Astrocyte of the cerebellum (primary cell): Measurements from ENCODE around the gene RHBDD2.
"Not testable (repeated sequence)": the region's sequence is repeated elsewhere in the genome, so short reads cannot be mapped to it uniquely, and the experiment has no call there.

Experiments
- DNase-seq: peaks from one replicate; pipeline ENCODE4 v3.0.0-alpha.2; 2011; ENCODE audit warnings: low read depth
- H3K4me3 ChIP-seq: 2 replicates; pipeline ENCODE4 v1.5.1; 2011; ENCODE audit warnings: mild to moderate bottlenecking, low read depth, low read length, moderate library complexity
- CTCF ChIP-seq: IDR thresholded peaks from 2 replicates; pipeline ENCODE4 v1.5.1; 2012; ENCODE audit warnings: low read length, low read depth, moderate library complexity, mild to moderate bottlenecking; ENCODE audit errors: missing control alignments
- in situ Hi-C: cut with HindIII; loops from 2 replicates; pipeline ENCODE4 v1.10.0; 2017; ENCODE audit warnings: low sequenced_read_pairs

RHBDD2 gene

GRCh38 chr7:75875113-75876080 is 3.4 kb upstream of the RHBDD2 start:
- no peak overlapping the region for H3K4me3 ChIP-seq
- DNase-seq, result no peak
- in situ Hi-C loops, result no loop called here
- no peak for TF ChIP-seq CTCF

GRCh38 chr7:75876126-75876881 is 2.5 kb upstream of the RHBDD2 start:
- no peak for TF ChIP-seq CTCF
- H3K4me3 ChIP-seq, result no peak overlapping the region
- DNase-seq, result no peak
- in situ Hi-C loops, result no loop called here

GRCh38 chr7:75878312-75878768 is 494 bp upstream of the RHBDD2 start:
- DNase-seq, result no peak
- TF ChIP-seq CTCF, result no peak
- in situ Hi-C loops, result no loop called here
- H3K4me3 ChIP-seq, result peak overlapping the region; percentile 67

- TF ChIP-seq CTCF, result no peak
- H3K4me3 ChIP-seq, result peak overlapping the region; percentile 67
- in situ Hi-C loops, result no loop called here
- peak; percentile 61 for DNase-seq
These were observed 944 bp downstream of the RHBDD2 start for GRCh38 chr7:75879771-75880184.

GRCh38 chr7:75880242-75880641 is 1.4 kb downstream of the RHBDD2 start:
- H3K4me3 ChIP-seq, result peak overlapping the region; percentile 67
- no peak for DNase-seq
- in situ Hi-C loops, result no loop called here
- TF ChIP-seq CTCF, result no peak

GRCh38 chr7:75881436-75882095 is 2.7 kb downstream of the RHBDD2 start:
- no peak overlapping the region for H3K4me3 ChIP-seq
- in situ Hi-C loops, result no loop called here
- DNase-seq, result no peak
- peak; percentile 30 for TF ChIP-seq CTCF

GRCh38 chr7:75883265-75883824 is 4.5 kb downstream of the RHBDD2 start:
- DNase-seq, H3K4me3 ChIP-seq, in situ Hi-C loops: not testable (repeated sequence)
